ENCODE measurements around the gene RALGDS.

Gene RALGDS

DNA sequence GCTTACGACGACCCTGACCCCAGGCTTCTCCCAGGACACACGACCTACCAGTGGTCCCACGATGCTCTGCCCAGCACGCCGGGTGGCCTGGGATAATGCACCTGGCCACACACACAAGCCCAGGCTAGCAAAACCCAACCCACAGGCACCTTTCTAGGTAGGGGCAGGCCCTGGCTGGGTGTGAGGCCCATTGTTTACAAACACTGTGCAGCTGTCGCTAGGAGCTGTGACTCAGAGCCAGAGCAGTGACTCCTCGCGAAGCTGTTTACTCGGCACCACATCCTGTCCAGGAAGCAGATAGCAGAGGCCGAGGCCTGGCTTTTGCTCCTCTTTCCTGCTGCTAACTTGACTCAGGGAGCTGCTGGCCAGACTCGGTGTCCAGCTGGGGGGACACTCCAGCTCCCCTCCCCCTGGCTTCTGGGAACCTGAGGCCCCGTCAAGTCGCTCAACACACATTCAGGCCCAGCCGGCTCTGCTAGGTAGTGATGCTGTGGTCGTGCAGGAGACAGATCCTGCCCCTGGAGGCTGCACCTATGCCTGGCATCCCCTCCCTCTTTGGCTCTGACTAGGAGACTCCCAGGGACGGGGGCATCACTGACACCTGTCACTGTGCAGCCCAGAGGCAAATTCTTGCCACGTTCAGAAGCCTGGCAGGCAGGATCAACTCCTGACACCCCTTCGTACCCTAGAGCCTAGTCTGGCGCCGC is 12.8 kb upstream of the RALGDS start:
- DNase-seq: peak; percentile 94

GRCh38 chr9:133132174-133132573 is 11.1 kb upstream of the RALGDS start:
- no peak for DNase-seq

- DNase-seq: no peak
Measured at GRCh38 chr9:133131506-133131905, 10.5 kb upstream of the RALGDS start.

GRCh38 chr9:133130685-133131244 is 9.7 kb upstream of the RALGDS start:
- no peak for DNase-seq

GRCh38 chr9:133129001-133129795 is 8.2 kb upstream of the RALGDS start:
- DNase-seq: no peak

- DNase-seq: no peak
Measured at GRCh38 chr9:133128152-133128551, 7.1 kb upstream of the RALGDS start.

DNA sequence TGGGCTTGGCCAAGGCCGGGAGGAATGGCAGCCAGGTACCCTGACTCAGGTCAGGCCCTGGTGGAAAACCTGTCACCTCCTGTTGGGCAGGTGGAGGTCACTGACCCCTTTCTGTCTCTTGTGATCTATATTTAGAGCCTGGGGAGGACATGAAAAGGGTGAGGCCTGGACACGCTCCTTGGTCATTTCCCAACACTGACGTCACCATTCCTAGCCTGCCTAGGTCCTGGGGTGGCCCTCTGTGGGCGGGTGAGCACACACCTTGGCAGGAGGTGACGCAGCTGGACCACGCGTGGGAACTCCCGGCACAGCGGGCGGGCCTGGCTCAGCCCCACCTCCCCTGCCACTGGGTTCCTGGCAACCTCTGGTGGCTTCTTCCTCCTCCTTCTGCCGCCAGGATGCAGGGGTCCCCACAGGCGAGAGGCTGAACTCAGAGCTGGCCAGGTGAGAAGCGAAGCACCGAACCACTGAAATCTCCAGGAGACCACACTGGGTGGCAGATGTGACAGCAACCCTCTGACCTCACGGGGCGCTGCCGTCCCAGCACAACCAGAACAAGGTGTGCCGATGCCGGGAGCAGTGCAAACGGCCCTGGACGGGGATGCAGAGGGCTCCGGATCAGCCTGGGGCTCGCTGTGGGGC is 6.4 kb upstream of the RALGDS start:
- DNase-seq: peak; percentile 43

GRCh38 chr9:133126697-133127339 is 5.8 kb upstream of the RALGDS start:
- no peak for DNase-seq

- DNase-seq: no peak
Measured at GRCh38 chr9:133125941-133126696, 5.1 kb upstream of the RALGDS start.

- no peak for DNase-seq
Measured at GRCh38 chr9:133124907-133125275, 3.9 kb upstream of the RALGDS start.

DNA sequence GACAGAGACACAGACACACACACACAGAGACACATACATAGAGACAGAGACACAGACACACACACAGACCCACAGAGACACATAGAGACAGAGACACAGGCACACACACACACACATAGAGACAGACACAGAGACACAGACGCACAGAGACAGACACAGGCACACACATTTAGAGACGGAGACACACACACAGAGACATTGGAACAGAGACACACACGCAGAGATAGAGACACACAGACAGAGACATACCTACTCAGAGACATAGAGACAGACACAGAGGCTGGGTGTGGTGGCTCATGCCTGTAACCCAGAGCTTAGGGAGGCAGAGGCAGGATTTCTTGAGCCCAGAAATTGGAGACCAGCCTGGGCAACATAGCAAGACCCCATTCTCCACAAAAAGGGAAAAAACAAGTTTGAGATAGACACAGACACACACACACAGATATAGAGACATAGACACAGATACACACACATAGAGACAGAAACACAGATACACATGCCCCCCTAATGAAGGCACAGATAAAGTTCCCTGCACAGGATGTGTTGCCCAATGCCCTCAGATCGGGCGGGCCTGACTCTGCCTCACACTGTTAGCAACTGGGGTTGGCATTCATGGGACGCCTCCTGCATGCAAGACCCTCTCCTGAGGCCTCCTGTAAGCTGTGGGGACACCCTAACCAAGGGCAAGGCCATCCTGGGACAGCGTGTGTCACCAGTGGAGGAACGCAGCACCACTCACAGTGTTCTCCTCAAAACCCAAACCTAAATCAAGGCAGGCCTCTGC is 3.3 kb upstream of the RALGDS start:
- DNase-seq: no peak

DNA sequence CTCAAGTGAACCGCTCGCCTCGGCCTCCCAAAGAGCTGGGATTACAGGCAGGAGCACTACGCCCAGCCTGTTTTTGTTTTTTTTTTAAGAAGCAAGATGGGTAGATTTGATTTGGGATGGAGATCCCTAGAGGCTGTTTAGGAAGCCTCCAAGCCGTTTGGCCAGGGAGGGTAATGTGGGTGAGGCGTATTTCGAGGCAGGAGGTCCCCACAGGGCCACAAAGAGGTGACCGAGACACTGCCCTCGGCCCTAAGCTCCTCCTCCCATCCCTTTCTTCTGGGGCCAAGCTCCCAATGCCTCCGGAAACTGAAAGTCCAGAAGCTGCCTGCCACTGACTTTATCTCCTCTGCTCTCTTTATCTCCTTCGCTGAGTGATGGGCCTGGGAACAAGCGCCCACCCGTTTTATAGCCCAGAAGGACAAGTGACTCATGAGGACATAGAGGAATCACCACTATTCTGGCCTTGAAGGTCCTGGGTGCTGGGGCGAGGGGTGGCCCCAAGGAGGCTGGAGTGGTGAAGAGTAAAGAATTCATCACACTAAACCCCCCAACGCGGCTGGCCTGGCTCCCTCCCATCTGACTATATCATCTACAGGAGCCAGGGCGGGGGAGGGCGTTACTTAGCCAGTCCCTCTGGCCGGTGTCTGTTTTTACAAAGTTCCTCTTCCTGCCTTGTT is 2.0 kb upstream of the RALGDS start:
- DNase-seq: no peak

DNA sequence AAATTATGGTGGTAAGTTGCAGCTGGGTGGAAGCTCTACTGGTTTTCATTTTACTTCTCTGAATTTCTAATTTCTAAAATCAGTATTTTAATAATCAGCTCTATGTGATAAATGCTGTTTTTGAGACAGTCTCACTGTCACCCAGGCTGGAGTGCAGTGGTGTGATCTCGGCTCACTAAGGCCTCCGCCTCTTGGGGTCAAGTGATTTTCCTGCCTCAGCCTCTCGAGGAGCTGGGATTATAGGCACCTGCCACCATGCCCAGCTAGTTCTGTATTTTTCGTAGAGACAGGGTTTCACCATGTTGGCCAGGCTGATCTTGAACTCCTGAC is 1.5 kb upstream of the RALGDS start:
- no peak for DNase-seq

- no peak for DNase-seq
Measured at GRCh38 chr9:133121915-133122550, 993 bp upstream of the RALGDS start.

DNA sequence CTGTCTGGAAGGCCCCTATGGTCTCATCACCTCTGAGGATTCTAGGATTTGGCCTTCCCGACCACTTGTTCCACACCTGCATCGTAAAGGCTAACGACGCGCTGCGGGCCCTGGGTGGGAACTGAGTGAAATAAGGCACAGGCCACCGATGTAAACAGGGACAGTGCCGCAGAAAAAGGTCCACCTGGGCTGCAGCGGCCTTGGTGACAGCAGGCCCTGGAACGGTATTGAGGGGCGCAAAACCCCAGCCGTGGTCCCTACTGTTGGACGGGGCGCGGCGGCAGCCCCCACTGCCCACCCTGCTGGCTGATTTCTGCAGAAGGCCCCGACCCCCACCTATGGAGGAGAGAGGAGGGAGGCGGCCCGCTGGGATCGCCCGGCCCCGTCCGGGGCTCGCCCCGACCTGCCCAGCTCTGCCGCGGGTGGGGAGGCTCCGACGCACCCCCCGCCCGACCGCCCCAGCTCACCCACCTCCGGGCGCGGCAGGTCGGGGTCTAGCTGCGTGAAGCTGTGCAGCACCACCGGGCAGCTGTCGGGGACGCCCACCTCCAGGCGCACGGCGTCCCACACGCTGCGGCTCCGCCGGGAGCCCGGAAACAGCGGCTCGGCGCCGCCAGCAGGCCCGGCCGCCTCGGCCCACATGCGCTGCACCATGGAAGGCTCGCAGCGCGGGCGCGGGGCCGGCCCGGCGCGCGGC is 391 bp downstream of the RALGDS start:
- DNase-seq: no peak

DNA sequence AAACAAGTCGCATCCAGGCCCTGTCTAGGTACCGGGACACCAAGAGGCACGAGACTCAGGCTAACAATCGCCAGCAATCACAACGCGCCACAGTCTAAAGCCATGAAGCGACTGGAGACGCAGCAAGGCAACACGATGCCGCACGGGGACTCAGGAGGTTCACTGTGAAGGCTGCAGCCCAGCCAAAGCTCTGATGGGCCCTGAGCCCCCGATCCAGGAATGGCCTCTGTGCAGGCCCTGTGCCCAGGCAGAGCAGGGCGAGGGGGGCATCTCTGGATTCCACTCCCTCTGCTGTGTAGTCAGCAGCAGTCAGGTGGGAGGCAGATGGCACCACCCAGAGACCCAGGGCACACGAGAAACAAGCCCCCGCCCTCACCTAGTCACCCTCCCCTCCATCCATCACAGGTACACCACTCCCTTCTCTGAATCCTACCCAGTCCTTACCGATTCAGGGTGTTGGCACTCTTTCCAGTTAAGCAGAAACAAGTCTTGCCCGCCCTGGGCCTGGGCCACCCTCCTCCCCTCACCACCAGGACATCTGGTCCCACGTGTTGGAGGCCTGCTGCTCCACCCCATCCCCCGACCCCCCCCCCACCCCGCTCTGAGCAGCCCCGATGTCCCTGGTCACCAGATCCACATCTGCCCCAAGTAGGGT is 1.1 kb downstream of the RALGDS start:
- no peak for DNase-seq

DNA sequence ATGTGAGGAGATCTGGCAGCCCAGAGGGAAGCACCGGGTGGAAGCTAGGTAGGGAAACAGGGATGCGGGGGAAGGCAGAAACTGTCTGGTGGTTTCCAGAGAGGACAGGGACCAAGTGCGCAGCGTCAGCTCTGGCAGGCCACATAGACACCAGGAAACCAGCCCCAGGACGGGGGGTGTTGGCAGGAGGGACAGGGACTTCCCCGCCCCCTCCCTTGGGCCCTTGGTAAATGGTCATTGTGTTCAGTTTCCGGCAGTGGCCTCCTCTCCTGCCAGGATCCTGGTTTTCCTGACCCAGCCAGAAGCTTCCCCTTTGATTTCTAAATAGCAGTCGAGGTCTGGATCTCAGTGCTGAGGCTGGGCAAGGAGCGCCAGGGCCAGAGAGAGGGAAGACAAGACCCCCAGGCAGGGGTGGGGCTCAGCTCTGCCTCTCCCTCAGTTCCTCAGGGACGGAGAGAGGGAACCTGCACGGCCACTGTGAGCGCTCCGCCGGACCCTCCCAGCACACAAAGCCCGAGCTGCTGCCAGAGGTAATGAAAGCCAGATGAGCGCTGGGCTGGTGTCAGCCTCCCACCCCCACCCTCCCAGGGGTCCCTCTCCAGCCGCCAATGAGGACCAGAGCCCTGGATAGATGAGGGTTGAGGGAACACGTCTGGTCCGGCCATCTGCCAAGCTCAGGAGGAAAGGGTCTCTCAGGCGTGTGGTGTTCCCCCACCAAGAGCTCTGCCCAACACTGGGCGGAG is 1.8 kb downstream of the RALGDS start:
- no peak for DNase-seq

DNA sequence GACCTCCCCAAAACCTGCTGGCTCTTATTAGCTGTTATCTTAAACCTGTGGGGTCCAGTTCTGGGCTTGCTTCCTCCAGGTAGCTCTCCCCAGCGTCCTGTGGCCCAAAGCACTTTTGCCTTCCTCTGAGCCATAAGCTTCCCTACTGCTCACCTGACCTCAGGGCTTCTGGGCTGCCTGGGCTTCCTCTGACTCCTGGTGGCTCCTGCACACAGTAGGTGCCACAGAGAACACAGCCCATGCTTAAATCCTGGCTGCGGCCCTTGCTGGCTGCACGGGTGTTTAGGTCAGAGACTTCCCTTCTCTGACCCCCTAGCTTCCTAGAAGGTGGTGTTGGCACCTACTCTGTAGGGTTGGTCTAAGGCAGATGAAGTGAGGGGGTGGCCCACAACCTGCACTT is 2.5 kb downstream of the RALGDS start:
- DNase-seq: no peak

DNA sequence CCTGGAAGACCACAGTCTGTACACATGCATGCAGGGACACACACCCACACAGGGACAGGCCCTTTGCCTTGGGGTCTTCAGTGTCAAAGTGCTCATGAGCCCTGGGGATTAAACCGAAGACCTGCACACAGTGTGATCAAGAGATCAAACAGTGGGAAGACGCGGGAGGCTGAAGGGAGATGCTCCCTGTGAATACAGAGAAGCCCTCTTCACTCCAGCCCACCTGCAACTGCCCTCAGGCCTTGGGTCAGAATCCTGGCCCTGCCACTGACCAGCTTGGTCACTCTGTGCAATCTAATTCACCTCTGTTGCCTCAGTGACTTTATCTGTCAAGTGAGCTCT is 2.9 kb downstream of the RALGDS start:
- no peak for DNase-seq
